Measurements from ENCODE around the gene RAB6B. TPM values are rescaled to one million over a fixed set of nuclear protein-coding genes. Genes with fewer than 3 reads are reported as not detected.

Gene RAB6B
- total and polyA plus RNA-seq, 2 of the 8 experiments (the other 6 are each of a cell fraction or from before 2014, with no cell fraction given) = 7.9 to 15.6 TPM

DNA sequence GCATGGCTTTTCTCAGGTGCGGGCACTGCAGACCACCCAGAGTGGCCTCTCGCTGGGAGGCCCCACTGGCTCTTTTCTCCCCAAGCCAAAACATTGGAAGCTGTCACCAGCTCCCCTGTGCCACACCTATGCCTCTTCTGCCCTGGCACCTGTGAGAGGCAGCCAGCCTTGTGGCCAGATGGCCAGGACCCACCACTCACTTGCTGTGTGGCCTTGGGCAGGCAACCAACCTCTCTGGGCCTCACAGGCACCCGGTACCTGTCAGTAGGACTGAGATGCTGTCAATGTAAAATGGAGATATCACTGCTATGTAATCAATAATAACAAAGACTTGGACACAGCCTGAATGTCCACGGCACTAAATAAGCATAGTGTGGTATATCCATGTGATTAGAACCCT, 53.5 kb downstream of the RAB6B start:
- Histone ChIP-seq H4K91ac (replicated peaks; ENCODE audit: insufficient read length, low read length) (no peak overlapping the region), H3K9me3 (ENCODE audit: insufficient read depth in 2 of 2, low read depth in 1 of 2, low read length in 1 of 2) (no peaks in the 10 kb centered on the region), H2BK5ac (ENCODE audit: low read depth, low read length) (no peak overlapping the region), H2BK120ac (replicated peaks; ENCODE audit: low read depth, low read length) (no peak overlapping the region), H3K56ac (replicated peaks; ENCODE audit: insufficient read length, low read depth, low read length) (no peak overlapping the region), H2BK20ac (ENCODE audit: low read length) (no peak overlapping the region), H3K4me3 (ENCODE audit: extremely low read depth in 1 of 4, insufficient read depth in 2 of 4, low read depth in 3 of 4, low read length in 4 of 4) (no peak overlapping the region), H3K23ac (ENCODE audit: insufficient read length) (no peak overlapping the region), H3K36me3 (ENCODE audit: control insufficient read depth in 2 of 4, insufficient read depth in 4 of 4, low read length in 3 of 4) (no peaks in the 10 kb centered on the region; a peak in 3 of 8 replicates), H3K23me2 (ENCODE audit: low read depth, low read length) (no peaks in the 10 kb centered on the region), H4K20me1 (replicated peaks in 1 of 2; ENCODE audit: control insufficient read depth in 1 of 2, insufficient read depth in 2 of 2, low read length in 2 of 2) (no peaks in the 10 kb centered on the region), H3K4ac (replicated peaks; ENCODE audit: insufficient read length, low read depth, low read length) (no peak overlapping the region), H3K79me1 (ENCODE audit: low read depth, low read length) (no peaks in the 10 kb centered on the region), H3K14ac (ENCODE audit: insufficient read length) (no peak overlapping the region), H3K9ac (replicated peaks in 1 of 4; ENCODE audit: extremely low read depth in 1 of 4, low read depth in 3 of 4, low read length in 3 of 4) (no peak overlapping the region), H3K4me1 (replicated peaks in 1 of 4; ENCODE audit: control insufficient read depth in 3 of 4, insufficient read depth in 4 of 4, low read length in 3 of 4) (peaks cover 0 to 2% (median 0%) of the 10 kb centered on the region in 4 experiments; a peak in 1 of 7 replicates), H3K27me3 (replicated peaks in 1 of 4; ENCODE audit: control insufficient read depth in 3 of 4, extremely low read depth in 1 of 4, insufficient read depth in 3 of 4, low read length in 3 of 4) (no peaks in the 10 kb centered on the region), H2AFZ (ENCODE audit: low read length) (no peak overlapping the region), H3K4me2 (ENCODE audit: insufficient read depth in 1 of 2, low read depth in 2 of 2, low read length in 2 of 2) (no peak overlapping the region), H2BK15ac (ENCODE audit: low read length) (no peak overlapping the region), H3K27ac (ENCODE audit: low read depth, low read length) (no peak overlapping the region), H3K79me2 (ENCODE audit: control insufficient read depth in 1 of 2, insufficient read depth in 2 of 2, low read length in 2 of 2) (no peaks in the 10 kb centered on the region), H3K18ac (ENCODE audit: extremely low read depth, low read length) (no peak overlapping the region), H2BK12ac (ENCODE audit: low read depth, low read length) (no peak overlapping the region), H4K5ac (ENCODE audit: insufficient read length, low read depth, low read length) (no peak overlapping the region), H4K8ac (ENCODE audit: extremely low read depth, insufficient read depth, low read length) (no peak overlapping the region; the same call in 1 of the 2 replicates), H2AK5ac (ENCODE audit: low read depth, low read length) (no peak overlapping the region)
- WGBS, 2 experiments (ENCODE audit: extremely low coverage in 1 of 2, insufficient coverage in 1 of 2, insufficient read length in 1 of 2, insufficient replicate concordance in 2 of 2, low coverage in 1 of 2, low lambda C conversion rate in 2 of 2, missing lambda C conversion rate in 1 of 2) = 94% methylated on average over 2 of the region's 4 CpGs; no CpG with 5 or more reads in 1 of the 2 experiments
- CTCF ChIA-PET (ENCODE audit: partially characterized antibody) = interaction anchor here (1.1 to 2.4 kb wide), 3 partner anchors 9 to 24 kb away, joined by 3 to 21 read pairs (median 4); no protein-coding TSS in a partner anchor
- FAIRE-seq = no peak
- POLR2A ChIA-PET (ENCODE audit: partially characterized antibody) = no interaction called here
- DNase-seq (ENCODE audit: low read depth in 1 of 2, low spot score in 2 of 2) = no peak
- TF ChIP-seq RNF2 (IDR thresholded peaks at IDR 0.05; ENCODE audit: borderline replicate concordance, low read depth, low read length, missing control alignments, poor library complexity, severe bottlenecking) (no peak), GTF2F1 (IDR thresholded peaks at IDR 0.05; ENCODE audit: borderline replicate concordance, low read depth, low read length) (no peak), GABPA (IDR thresholded peaks at IDR 0.05; ENCODE audit: borderline replicate concordance, insufficient read depth, low read length) (no peak), NRF1 (IDR thresholded peaks at IDR 0.05; ENCODE audit: low read depth, low read length) (no peak), FOSL1 (IDR thresholded peaks at IDR 0.05; ENCODE audit: insufficient read depth, low read depth, low read length) (no peak), KDM4A (IDR thresholded peaks at IDR 0.05; ENCODE audit: low read depth, low read length, severe bottlenecking) (no peak), PHF8 (conservative IDR thresholded peaks at IDR 0.05; ENCODE audit: low read depth, low read length) (no peak), SUZ12 (IDR thresholded peaks at IDR 0.05; ENCODE audit: low read length) (no peak), EP300 (IDR thresholded peaks at IDR 0.05; ENCODE audit: borderline replicate concordance in 1 of 2, low read depth in 2 of 2, low read length in 2 of 2) (no peak), CREB1 (IDR thresholded peaks at IDR 0.05) (no peak), RXRA (IDR thresholded peaks at IDR 0.05; ENCODE audit: insufficient read depth, low read depth, low read length) (no peak), KDM1A (IDR thresholded peaks at IDR 0.05; ENCODE audit: borderline replicate concordance, low read length) (no peak), KDM5A (IDR thresholded peaks at IDR 0.05; ENCODE audit: low read length) (no peak)

All from H1 (cell line).